K562 treated with DMSO at 1 percent for 24 hours (cell line): Measurements from ENCODE around the gene SUGT1. TPM values are rescaled to one million over a fixed set of nuclear protein-coding genes. Genes with fewer than 3 reads are reported as not detected.

Source experiments
- total RNA-seq: library from RNA; unstranded; fragments of 300-600 nt; gene quantifications from 2 replicates; pipeline ENCODE4 v1.2.3, GENCODE V29; 2022; ENCODE audit warnings: low read depth; ENCODE audit not compliant: insufficient read depth

Gene SUGT1
- 32.7 and 37.3 TPM in 2 replicates for total RNA-seq

GRCh38 chr13:52652196-52652979 lies at the start of gene SUGT1:
TSS of gene SUGT1 (plus strand) at chr13:52652836. CDS start at chr13:52652921, 85 bp downstream.

GRCh38 chr13:52642131-52642530 lies 10.5 kb upstream of the SUGT1 start, which contains the start of gene HNRNPA1L2:
TSS of gene HNRNPA1L2 (plus strand) at chr13:52642431. CDS start at chr13:52642493, 62 bp downstream.

GRCh38 chr13:52739468-52740071 lies 86.9 kb downstream of the SUGT1 start, which contains the start of gene CNMD:
TSS of gene CNMD (minus strand) at chr13:52739820. CDS start at chr13:52739701, 119 bp downstream.

Other genes with a start within 250 kb of the SUGT1 start
- 0.34 TPM in 1 of 2 replicates, not detected in the other for gene THSD1, start 246.7 kb upstream of the SUGT1 start, total RNA-seq
- gene VPS36, start 202.2 kb upstream of the SUGT1 start, total RNA-seq = 7.1 and 11.2 TPM in 2 replicates
- 26.3 and 33.2 TPM in 2 replicates for gene CKAP2, start 197.4 kb upstream of the SUGT1 start, total RNA-seq
- gene HNRNPA1L2, start 10.4 kb upstream of the SUGT1 start, total RNA-seq = 4.7 and 5.7 TPM in 2 replicates
- gene CNMD, start 87.0 kb downstream of the SUGT1 start, total RNA-seq = not detected in 2 replicates
- 0.58 TPM in 1 of 2 replicates, not detected in the other for gene PCDH8, start 195.8 kb downstream of the SUGT1 start, total RNA-seq